ENCODE data around the gene EPHB6.

DNA sequence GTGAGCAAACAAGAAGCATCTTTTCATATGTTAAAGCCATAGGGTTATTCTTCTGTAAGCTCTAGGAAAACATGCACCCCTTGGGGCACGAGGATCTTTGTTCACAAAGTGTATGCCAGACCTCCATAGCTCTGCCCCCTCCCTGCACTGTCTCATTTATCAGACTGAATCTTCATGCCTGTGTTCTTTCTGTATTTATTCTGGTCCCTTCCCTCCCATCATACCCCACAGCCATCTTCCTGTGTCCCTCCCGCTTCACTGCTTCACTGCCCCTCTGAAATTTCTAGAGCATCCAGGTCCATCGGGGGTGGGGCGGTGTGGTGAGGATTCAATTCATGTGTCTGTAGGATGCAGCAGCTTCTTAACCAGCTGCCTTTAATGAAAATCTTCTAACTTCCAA, 7.5 kb downstream of the EPHB6 start:
- TF ChIP-seq EP300 (IDR thresholded peaks at IDR 0.05), result no peak
- TF ChIP-seq, protein P1, sequence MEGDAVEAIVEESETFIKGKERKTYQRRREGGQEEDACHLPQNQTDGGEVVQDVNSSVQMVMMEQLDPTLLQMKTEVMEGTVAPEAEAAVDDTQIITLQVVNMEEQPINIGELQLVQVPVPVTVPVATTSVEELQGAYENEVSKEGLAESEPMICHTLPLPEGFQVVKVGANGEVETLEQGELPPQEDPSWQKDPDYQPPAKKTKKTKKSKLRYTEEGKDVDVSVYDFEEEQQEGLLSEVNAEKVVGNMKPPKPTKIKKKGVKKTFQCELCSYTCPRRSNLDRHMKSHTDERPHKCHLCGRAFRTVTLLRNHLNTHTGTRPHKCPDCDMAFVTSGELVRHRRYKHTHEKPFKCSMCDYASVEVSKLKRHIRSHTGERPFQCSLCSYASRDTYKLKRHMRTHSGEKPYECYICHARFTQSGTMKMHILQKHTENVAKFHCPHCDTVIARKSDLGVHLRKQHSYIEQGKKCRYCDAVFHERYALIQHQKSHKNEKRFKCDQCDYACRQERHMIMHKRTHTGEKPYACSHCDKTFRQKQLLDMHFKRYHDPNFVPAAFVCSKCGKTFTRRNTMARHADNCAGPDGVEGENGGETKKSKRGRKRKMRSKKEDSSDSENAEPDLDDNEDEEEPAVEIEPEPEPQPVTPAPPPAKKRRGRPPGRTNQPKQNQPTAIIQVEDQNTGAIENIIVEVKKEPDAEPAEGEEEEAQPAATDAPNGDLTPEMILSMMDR (IDR thresholded peaks at IDR 0.05), result no peak

Data from upper lobe of left lung (tissue), 4 donors.